OCI-LY3 (cell line): Measurements from ENCODE around the gene CMA1.

Source experiments
- H2AFZ ChIP-seq: fragments of 200-600, 300-600 bp; shearing (Covaris generic); 2 replicates; pipeline ENCODE4 v1.6.0; 2014; ENCODE audit warnings: antibody characterized with exemption, low read depth, low read length
- H3K27ac ChIP-seq: fragments of 200-600, 300-600 bp; sonication (generic); 2 replicates; pipeline ENCODE4 v1.5.1; 2014; ENCODE audit warnings: mild to moderate bottlenecking, low read length, moderate library complexity, mixed read lengths
- H3K27me3 ChIP-seq: fragments of 200-600, 300-600 bp; sonication (generic); 2 replicates; pipeline ENCODE4 v1.6.1; 2014; ENCODE audit warnings: low read depth, low read length, mixed read lengths
- H3K36me3 ChIP-seq: fragments of 200-600, 300-600 bp; sonication (generic); replicated peaks from 2 replicates; pipeline ENCODE3; 2014; ENCODE audit warnings: low read depth, low read length, mixed read lengths
- H3K4me1 ChIP-seq: fragments of 300-600, 200-600 bp; sonication (generic); 2 replicates; pipeline ENCODE4 v1.6.1; 2014; ENCODE audit warnings: low read length, mixed read lengths
- H3K4me2 ChIP-seq: fragments of 200-600, 300-600 bp; sonication (generic); 2 replicates; pipeline ENCODE4 v1.6.1; 2014; ENCODE audit warnings: low read length, mixed read lengths
- H3K4me3 ChIP-seq: fragments of 300-600, 200-600 bp; sonication (generic); 2 replicates; pipeline ENCODE4 v1.5.1; 2014; ENCODE audit warnings: antibody characterized with exemption, mild to moderate bottlenecking, low read length, moderate library complexity
- H3K79me2 ChIP-seq: fragments of 300-600, 200-600 bp; shearing (Covaris generic); 2 replicates; pipeline ENCODE4 v1.6.1; 2014; ENCODE audit warnings: mild to moderate bottlenecking, low read length, mixed read lengths
- H3K9ac ChIP-seq: fragments of 300-600, 200-600 bp; shearing (Covaris generic); 2 replicates; pipeline ENCODE4 v1.6.0; 2014; ENCODE audit warnings: mild to moderate bottlenecking, low read length, moderate library complexity
- H3K9me3 ChIP-seq: fragments of 200-600, 300-600 bp; shearing (Covaris generic); 2 replicates; pipeline ENCODE4 v1.6.1; 2014; ENCODE audit warnings: low read length, mixed read lengths; ENCODE audit not compliant: insufficient read depth
- H4K20me1 ChIP-seq: fragments of 200-600, 300-600 bp; sonication (generic); 2 replicates; pipeline ENCODE4 v1.6.1; 2016; ENCODE audit warnings: low read length, mixed read lengths; ENCODE audit not compliant: insufficient read depth
- EZH2phosphoT487 ChIP-seq: fragments of 200-600 bp; shearing (Covaris generic); IDR thresholded peaks from 2 replicates; pipeline ENCODE4 v1.6.1; 2018; ENCODE audit warnings: antibody characterized with exemption, mixed run types, low read depth
- TF ChIP-seq, protein P1 (sequence below): fragments of 200-600, 300-600 bp; sonication (generic); IDR thresholded peaks from 2 replicates; pipeline ENCODE4 v1.5.1; 2014; ENCODE audit warnings: antibody characterized with exemption, low read length, low read depth

CMA1 gene

DNA sequence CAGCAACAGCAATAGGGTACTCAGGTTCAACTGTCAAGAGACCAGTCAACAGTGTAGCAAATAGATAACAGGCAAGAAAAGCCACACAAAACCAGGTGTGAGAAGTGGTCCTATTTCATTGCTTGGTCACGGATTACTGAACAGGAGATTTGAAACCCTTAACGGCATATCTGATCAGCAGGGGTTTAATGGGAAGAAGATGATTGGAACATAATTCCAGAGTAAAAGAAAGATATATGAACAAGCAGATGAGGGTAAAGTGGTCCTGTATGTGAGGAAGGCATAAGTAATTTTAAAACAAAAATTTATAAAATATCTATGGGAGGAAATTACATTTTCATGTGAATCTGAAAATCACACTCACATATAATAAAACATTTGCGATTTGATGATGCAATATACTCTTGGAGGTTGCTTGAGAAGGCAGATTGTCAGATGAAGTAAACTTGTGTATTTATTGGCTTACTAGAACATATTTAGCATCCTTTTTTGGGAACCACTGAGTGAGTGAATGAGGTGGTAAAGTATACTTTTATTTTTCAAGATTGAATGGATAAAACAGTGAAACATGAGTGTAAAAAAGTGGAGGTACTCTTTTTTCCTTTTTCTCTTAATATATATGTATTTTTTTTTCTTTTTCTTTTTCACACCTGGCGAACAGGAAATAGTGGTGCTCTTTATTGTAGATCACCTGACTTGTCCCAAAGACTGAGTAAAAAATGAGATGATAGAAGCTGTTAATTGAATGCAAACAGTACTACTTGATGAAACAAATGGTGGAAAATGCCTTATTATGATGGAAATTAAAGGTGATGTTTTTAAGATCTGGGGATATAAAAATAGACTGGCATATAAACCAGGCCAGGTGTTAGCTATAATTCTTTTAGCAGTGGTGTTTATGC, 43.9 kb downstream of the CMA1 start:
- Histone ChIP-seq H3K4me3 (no peak overlapping the region), H3K4me2 (no peak overlapping the region)

DNA sequence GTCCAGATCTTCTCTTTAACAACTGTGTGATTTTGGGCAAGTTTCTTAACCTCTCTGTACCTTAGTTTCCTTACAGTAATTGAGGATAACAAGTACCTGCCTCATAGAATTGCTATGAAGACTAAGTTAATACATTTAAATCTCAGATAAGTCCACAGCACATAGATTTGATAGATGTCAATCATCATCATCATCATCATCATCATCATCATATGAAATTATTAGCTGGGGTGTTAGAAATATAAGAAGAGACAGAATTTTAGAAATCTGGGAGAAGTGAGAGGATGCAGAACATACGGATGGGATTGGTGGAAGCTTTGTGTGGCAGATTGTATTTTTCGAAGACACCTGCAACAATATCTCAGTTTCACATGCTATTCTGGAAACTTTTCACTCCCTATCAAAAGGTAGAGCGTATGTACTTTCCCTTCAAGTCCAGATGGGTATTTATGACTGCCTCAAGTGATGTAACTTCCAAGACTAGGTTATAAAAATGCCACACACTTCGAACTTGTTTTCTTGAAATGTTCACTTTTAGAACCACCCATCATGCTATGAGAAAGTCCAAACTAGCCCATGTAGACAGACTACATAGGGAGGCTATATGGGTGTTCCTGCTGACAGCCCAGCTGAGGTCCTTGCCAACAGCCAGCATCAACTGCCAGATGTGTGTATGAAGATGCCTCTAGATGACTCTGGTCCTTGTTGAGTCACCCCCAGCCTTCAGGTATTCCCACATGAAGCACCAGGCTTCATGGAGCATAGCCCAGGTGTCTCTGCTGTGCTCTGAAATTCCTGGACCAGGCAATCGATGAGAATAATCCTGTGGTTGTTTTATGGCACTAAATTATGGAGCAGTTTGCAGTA, 44.8 kb downstream of the CMA1 start:
- Histone ChIP-seq H3K4me2 (no peak overlapping the region), H3K27me3 (no peaks in the 10 kb centered on the region), H3K9ac (no peak overlapping the region), H4K20me1 (no peaks in the 10 kb centered on the region), H3K9me3 (no peaks in the 10 kb centered on the region), H3K27ac (no peak overlapping the region), H2AFZ (no peak overlapping the region), H3K4me3 (no peak overlapping the region), H3K4me1 (no peaks in the 10 kb centered on the region), H3K79me2 (no peaks in the 10 kb centered on the region), H3K36me3 (no peaks in the 10 kb centered on the region)
- TF ChIP-seq, protein P1, sequence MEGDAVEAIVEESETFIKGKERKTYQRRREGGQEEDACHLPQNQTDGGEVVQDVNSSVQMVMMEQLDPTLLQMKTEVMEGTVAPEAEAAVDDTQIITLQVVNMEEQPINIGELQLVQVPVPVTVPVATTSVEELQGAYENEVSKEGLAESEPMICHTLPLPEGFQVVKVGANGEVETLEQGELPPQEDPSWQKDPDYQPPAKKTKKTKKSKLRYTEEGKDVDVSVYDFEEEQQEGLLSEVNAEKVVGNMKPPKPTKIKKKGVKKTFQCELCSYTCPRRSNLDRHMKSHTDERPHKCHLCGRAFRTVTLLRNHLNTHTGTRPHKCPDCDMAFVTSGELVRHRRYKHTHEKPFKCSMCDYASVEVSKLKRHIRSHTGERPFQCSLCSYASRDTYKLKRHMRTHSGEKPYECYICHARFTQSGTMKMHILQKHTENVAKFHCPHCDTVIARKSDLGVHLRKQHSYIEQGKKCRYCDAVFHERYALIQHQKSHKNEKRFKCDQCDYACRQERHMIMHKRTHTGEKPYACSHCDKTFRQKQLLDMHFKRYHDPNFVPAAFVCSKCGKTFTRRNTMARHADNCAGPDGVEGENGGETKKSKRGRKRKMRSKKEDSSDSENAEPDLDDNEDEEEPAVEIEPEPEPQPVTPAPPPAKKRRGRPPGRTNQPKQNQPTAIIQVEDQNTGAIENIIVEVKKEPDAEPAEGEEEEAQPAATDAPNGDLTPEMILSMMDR, result no peak
- no peak for TF ChIP-seq EZH2phosphoT487

More for the DNA sequence above, 43.9 kb downstream of the CMA1 start:
- H2AFZ ChIP-seq, result no peak overlapping the region
- H4K20me1 ChIP-seq, result no peaks in the 10 kb centered on the region
- no peak overlapping the region for H3K27ac ChIP-seq
- H3K27me3 ChIP-seq, result no peaks in the 10 kb centered on the region
- TF ChIP-seq EZH2phosphoT487, result no peak
- TF ChIP-seq, protein P1, result no peak
- H3K79me2 ChIP-seq, result no peaks in the 10 kb centered on the region
- H3K9me3 ChIP-seq, result no peaks in the 10 kb centered on the region
- H3K9ac ChIP-seq, result no peak overlapping the region
- no peaks in the 10 kb centered on the region for H3K36me3 ChIP-seq
- H3K4me1 ChIP-seq, result no peaks in the 10 kb centered on the region

DNA sequence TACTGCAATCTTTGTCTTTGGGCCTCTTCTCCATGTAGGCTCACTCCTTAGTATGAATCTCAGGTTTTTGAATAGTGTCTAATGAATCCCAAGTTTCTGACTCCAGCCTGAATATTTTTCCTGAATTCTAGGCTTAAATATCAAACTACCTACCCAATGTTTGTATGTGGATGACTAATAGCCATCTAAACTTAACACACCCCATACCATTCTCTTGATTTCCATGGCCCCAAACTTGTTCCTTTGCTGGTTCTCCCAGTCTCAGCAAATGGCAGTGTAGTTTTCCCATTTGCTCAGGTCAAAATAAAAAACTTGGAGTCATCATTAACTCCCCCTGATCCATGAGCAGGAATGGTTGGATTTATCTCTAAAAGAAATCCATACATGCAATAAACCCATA, 46.7 kb downstream of the CMA1 start:
- Histone ChIP-seq H3K79me2 (no peaks in the 10 kb centered on the region), H3K27me3 (no peaks in the 10 kb centered on the region), H2AFZ (no peak overlapping the region), H3K27ac (no peak overlapping the region), H3K36me3 (no peaks in the 10 kb centered on the region), H3K4me2 (no peak overlapping the region), H3K4me3 (no peak overlapping the region), H4K20me1 (no peaks in the 10 kb centered on the region), H3K4me1 (no peaks in the 10 kb centered on the region), H3K9ac (no peak overlapping the region), H3K9me3 (no peaks in the 10 kb centered on the region)
- TF ChIP-seq, protein P1, result no peak
- TF ChIP-seq EZH2phosphoT487, result no peak

DNA sequence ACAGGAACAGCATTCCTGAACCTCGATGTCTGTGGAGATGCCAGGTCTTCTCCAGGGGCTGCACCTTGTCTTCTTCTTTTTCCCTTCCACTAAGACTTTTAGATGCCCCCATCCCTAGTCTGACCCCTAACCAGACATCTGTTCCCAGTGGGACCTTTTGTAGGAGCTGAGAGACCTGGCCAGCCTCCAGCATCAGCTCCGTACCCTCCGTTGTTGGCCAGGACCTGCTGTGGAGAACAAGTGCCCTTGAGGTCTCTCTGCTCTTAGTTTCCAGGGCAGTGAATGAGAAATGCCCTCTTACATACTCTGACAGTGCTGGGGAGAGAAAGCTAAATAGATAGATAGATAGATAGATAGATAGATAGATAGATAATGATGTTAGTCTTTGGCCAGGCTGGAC, 48.7 kb downstream of the CMA1 start:
- no peaks in the 10 kb centered on the region for H3K27me3 ChIP-seq
- TF ChIP-seq EZH2phosphoT487, result no peak
- no peak overlapping the region for H3K4me2 ChIP-seq
- no peak overlapping the region for H3K4me3 ChIP-seq
- H3K27ac ChIP-seq, result no peak overlapping the region
- no peak overlapping the region for H3K9ac ChIP-seq
- no peaks in the 10 kb centered on the region for H3K4me1 ChIP-seq
- no peaks in the 10 kb centered on the region for H4K20me1 ChIP-seq
- H2AFZ ChIP-seq, result no peak overlapping the region
- no peaks in the 10 kb centered on the region for H3K36me3 ChIP-seq
- no peaks in the 10 kb centered on the region for H3K9me3 ChIP-seq
- no peaks in the 10 kb centered on the region for H3K79me2 ChIP-seq
